Activated T-cell treated with anti-CD3 and anti-CD28 coated beads for 48 hours (primary cell): ENCODE data around the gene KIF15.
"Not testable (repeated sequence)": the region's sequence is repeated elsewhere in the genome, so short reads cannot be mapped to it uniquely, and the experiment has no call there.

ENCODE experiments used
- DNase-seq: peaks from one replicate; pipeline ENCODE4 v3.0.0-alpha.2; 2020; ENCODE audit warnings: low read depth

The KIF15 gene

GRCh38 chr3:44827196-44827595 is 65.6 kb downstream of the KIF15 start:
- no peak for DNase-seq

- DNase-seq, result no peak
Measured at GRCh38 chr3:44831232-44831631, 69.6 kb downstream of the KIF15 start.

GRCh38 chr3:44832032-44832431 is 70.4 kb downstream of the KIF15 start:
- DNase-seq, result no peak

- no peak for DNase-seq
Measured at GRCh38 chr3:44832965-44833364, 71.4 kb downstream of the KIF15 start.

GRCh38 chr3:44833394-44833793 is 71.8 kb downstream of the KIF15 start:
- DNase-seq, result no peak

- no peak for DNase-seq
Measured at GRCh38 chr3:44835684-44836083, 74.1 kb downstream of the KIF15 start.

- DNase-seq, result no peak
Measured at GRCh38 chr3:44842376-44842775, 80.8 kb downstream of the KIF15 start.

- no peak for DNase-seq
Measured at GRCh38 chr3:44845528-44846520, 84.2 kb downstream of the KIF15 start.

GRCh38 chr3:44848634-44849033 is 87.0 kb downstream of the KIF15 start:
- no peak for DNase-seq

- not testable (repeated sequence) for DNase-seq
Measured at GRCh38 chr3:44856663-44857062, 95.1 kb downstream of the KIF15 start.

- no peak for DNase-seq
Measured at GRCh38 chr3:44860117-44860516, 98.5 kb downstream of the KIF15 start.

- DNase-seq, result peak; percentile 86
Measured at GRCh38 chr3:44861412-44862225, 100.0 kb downstream of the KIF15 start, which contains the start of gene TMEM42. Gene TMEM42 (plus strand): TSS chr3:44861912. CDS start chr3:44861925, 13 bp downstream.

GRCh38 chr3:44862226-44862637 is 100.6 kb downstream of the KIF15 start:
- no peak for DNase-seq

GRCh38 chr3:44865272-44866035 is 103.9 kb downstream of the KIF15 start:
- DNase-seq, result no peak

- no peak for DNase-seq
Measured at GRCh38 chr3:44867421-44868111, 106.0 kb downstream of the KIF15 start.

GRCh38 chr3:44870375-44871061 is 108.9 kb downstream of the KIF15 start:
- DNase-seq, result no peak

GRCh38 chr3:44874308-44874707 is 112.7 kb downstream of the KIF15 start, which contains the start of gene TGM4:
Gene TGM4 (plus strand): TSS chr3:44874608. CDS start chr3:44874679, 71 bp downstream.
- DNase-seq, result no peak

GRCh38 chr3:44875596-44875995 is 114.0 kb downstream of the KIF15 start:
- no peak for DNase-seq

GRCh38 chr3:44877333-44877732 is 115.7 kb downstream of the KIF15 start:
- DNase-seq, result no peak

- DNase-seq, result no peak
Measured at GRCh38 chr3:44880284-44880683, 118.7 kb downstream of the KIF15 start.
